GM12801 (cell line): ENCODE measurements around the gene GOSR2.

Experiments used
- TF ChIP-seq, protein P1 (sequence below): IDR thresholded peaks from one replicate; pipeline ENCODE4 v1.5.1; 2011; ENCODE audit warnings: control low read depth; ENCODE audit not compliant: insufficient read length; ENCODE audit errors: extremely low read depth

Gene GOSR2

DNA sequence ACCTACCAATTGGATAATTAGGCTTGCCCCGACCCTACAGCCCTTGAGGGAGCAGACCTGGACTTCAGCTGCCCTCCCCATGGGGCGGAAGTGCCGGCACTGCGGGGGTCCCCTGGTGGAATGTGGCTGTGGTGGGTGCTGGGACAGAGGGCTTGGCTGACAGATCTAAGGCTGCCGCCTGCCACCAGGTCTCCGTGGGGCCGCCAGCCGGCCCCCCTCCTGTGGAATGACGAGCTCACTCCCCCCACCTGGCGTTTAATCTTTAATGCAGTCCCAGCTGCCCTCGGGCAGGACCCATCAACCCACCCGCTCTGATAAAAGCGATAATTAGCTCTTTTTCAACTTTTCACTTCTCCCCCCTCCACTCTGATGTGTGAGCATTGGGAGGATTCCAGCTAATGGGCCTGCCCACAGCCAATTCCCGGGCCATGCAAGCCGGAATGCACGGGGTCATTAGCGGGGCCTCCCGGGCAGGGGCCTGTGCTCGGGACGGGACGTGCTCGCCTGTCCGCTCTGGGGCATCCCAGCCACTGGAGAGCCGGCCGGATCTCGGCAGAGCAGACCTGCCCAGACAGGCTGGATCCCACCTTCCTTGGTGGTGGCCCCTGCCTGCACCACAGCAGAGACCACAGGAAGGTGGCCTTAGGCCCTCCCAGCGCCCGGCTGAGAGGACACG is 28.3 kb upstream of the GOSR2 start:
- TF ChIP-seq, protein P1, sequence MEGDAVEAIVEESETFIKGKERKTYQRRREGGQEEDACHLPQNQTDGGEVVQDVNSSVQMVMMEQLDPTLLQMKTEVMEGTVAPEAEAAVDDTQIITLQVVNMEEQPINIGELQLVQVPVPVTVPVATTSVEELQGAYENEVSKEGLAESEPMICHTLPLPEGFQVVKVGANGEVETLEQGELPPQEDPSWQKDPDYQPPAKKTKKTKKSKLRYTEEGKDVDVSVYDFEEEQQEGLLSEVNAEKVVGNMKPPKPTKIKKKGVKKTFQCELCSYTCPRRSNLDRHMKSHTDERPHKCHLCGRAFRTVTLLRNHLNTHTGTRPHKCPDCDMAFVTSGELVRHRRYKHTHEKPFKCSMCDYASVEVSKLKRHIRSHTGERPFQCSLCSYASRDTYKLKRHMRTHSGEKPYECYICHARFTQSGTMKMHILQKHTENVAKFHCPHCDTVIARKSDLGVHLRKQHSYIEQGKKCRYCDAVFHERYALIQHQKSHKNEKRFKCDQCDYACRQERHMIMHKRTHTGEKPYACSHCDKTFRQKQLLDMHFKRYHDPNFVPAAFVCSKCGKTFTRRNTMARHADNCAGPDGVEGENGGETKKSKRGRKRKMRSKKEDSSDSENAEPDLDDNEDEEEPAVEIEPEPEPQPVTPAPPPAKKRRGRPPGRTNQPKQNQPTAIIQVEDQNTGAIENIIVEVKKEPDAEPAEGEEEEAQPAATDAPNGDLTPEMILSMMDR: no peak

DNA sequence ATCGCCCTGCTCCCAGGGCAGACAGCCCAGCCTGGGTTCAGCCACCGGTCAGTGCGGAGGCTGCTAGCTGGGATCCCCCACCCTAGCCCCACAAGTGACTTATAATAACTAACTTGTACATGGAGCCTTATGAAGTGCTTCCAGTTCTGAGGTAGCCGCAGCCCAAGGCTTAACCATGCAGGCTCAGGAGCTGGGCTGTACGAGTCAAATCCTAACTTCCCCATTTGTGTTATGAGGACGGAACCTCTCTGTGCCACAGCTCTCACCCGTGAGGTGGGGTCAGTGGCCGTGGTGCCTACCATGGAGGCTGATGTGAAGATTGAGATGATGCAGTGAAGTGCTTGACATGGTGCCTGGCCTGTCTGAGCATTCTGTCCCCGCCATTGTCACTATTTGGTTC is 27.8 kb upstream of the GOSR2 start:
- TF ChIP-seq, protein P1: no peak

DNA sequence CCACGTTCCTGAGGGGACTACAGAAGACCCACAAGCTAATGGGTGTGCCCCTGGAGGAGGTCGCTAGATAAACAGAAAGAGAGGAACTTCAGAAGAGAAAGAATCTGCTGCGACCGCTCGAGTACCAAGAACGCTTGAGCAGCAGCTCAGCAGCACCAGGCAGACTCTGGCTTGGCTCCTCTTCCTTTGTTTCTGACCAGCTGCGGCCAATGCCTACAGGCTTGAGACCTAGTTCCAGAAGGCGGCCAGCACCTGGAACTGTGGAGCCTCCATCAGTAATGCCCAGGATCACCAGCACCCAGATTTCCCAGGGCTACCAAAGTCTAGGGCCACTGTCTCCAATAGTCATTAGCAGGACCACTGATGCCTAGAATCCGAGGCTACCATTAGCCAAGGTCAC is 26.0 kb upstream of the GOSR2 start:
- TF ChIP-seq, protein P1: no peak

DNA sequence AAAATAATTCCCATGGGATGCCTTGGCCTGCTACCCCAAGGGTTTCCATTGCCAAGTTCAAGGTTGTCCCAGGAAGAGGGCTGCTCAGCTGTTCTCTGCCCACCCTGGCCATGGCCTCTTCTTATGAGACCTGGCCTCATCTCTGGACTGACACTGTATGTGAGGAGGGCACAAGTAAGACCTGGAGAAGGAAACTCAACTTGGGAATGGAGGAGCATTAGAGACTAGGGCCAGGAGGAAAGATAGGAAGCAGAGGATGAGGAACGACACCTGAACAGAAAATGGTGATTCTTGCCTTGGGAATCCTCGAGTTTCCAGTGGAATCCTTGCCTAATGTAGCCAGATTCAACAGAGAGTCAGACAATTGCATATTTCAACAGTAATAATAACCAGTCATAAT is 24.6 kb upstream of the GOSR2 start:
- TF ChIP-seq, protein P1: no peak

DNA sequence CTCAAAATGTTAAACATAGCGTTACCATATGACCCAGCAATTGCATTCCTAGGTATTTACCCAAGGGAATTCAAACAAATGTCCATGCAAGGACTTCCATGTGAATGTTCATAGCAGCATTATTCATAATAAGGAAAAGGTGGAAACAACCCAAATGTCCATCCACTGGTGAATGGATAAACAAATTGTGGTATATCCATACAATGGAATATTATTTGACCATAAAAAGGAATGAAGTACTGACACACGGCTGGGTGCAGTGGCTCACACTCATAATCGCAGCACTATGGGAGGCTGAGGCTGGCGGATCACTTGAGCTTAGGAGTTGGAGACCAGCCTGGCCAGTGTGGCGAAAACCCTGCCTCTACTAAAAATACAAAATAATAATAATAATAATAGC is 24.1 kb upstream of the GOSR2 start:
- TF ChIP-seq, protein P1: no peak

DNA sequence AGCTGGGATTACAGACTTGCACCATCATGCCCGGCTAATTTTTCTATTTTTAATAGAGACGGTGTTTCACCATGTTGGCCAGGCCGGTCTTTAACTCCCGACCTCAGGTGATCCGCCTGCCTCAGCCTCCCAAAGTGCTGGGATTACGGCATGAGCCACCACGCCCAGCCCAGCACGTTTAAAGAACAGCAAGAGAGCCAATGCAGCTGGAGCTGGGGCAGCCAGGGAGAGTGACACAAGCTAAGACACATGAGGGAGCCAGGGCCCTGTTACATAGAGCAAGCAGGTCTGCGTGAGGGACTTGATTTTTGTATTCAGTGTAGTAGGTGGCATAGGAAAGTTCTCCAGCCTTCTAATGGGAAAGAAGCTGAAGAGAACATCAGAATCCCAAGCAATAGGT is 21.7 kb upstream of the GOSR2 start:
- TF ChIP-seq, protein P1: no peak

DNA sequence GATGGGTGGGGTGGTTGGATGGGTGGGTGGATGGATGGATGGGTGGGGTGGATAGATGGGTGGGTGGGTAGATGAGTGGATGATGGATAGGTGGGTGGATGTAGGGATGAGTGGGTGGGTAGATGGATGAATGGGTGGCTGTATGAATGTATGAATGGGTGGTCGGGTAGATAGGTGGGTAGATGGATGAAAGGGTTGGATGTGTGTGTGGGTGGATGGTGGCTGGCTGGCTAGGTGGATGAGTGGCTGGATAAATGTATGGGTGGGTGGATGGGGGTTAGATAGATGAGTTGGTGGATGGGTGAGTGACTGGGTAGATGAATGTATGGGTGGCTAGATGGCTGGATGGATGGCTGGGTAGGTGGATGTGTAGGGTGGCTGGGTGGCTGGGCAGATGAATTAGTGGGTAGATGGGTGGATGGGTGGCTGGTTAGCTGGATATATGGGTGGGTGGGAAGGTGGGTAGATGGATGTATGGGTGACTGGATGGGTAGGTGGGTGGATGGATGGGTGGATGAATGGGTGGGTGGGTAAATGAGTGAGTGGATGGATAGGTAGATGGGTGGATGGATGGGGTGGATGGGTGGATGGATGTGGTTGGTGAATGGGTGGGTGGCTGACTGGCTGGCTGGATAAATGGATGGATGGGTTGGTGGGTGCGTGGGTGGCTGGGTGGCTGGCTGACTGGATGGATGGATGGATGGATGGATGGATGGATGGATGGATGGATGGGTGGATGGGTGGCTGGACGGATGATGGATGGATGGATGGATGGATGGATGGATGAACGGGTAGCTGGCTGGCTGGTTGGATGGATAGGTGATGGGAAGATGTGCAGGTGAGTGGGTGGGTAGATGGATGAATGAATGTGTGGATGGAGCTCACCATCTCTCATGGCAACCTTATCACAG is 18.9 kb upstream of the GOSR2 start:
- TF ChIP-seq, protein P1: no peak
